GM23248 (cell line): ENCODE data around the gene OR14C36.

Source experiments
- EZH2 ChIP-seq: fragments of 200-600 bp; sonication (generic); IDR thresholded peaks from 2 replicates; pipeline ENCODE4 v1.6.1; 2018; ENCODE audit warnings: antibody characterized with exemption, mild to moderate bottlenecking; ENCODE audit not compliant: insufficient read depth, poor library complexity, severe bottlenecking
- EZH2phosphoT487 ChIP-seq: fragments of 200-600 bp; sonication (generic); IDR thresholded peaks from 2 replicates; pipeline ENCODE4 v1.6.1; 2018; ENCODE audit warnings: antibody characterized with exemption, moderate library complexity, mild to moderate bottlenecking, low read depth; ENCODE audit not compliant: insufficient read depth

DNA sequence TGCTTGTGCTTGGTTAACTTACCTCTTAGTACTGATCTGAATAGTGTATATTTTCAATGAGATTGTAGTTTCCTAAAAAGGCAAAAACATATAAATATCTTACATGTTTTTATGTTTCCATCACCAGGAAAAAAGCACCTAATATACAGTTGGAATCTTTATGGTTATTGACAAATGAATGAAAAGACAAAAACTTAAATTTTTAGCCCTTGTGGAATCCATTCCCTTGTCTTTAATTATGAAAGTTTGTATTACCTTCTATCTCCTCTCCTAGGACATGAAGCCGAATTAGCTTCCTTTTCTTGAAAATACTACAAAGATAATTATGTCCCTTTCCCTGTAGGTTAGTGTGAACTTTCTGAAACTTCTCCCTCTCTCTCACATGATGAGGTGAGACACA is 45.3 kb upstream of the OR14C36 start, which contains the start of gene OR2T12:
- TF ChIP-seq EZH2 (no peak), EZH2phosphoT487 (no peak)
